GM12874 (cell line): Measurements from ENCODE around the gene ALOX5.

Experiments used
- CTCF ChIP-seq: IDR thresholded peaks from 2 replicates; pipeline ENCODE4 v1.5.1; 2011; ENCODE audit warnings: low read depth, mild to moderate bottlenecking, control low read depth, low read length, moderate library complexity; ENCODE audit not compliant: insufficient read depth

ALOX5 gene

GRCh38 chr10:45427262-45427969, 53.4 kb downstream of the ALOX5 start:
- no peak for TF ChIP-seq CTCF

DNA sequence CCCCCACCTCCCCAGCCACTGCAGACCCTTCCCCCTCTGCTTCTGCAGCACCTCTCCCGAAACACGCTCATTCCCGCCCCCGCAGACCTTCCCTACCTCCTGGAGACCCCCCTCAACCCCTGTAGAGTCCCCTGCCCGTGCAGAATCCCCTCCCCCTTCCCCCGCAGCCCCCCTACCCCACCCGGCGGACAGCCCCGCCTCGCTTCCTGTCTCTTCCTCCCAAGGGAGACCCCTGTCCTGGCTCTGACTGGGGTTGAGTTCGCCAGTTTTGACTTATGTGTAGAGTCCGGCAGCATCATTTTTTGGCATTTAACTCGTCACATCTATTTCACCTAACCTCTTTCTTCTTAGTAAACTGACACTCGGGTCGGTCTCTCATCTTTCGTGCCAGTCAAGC, 54.0 kb downstream of the ALOX5 start:
- TF ChIP-seq CTCF: no peak

DNA sequence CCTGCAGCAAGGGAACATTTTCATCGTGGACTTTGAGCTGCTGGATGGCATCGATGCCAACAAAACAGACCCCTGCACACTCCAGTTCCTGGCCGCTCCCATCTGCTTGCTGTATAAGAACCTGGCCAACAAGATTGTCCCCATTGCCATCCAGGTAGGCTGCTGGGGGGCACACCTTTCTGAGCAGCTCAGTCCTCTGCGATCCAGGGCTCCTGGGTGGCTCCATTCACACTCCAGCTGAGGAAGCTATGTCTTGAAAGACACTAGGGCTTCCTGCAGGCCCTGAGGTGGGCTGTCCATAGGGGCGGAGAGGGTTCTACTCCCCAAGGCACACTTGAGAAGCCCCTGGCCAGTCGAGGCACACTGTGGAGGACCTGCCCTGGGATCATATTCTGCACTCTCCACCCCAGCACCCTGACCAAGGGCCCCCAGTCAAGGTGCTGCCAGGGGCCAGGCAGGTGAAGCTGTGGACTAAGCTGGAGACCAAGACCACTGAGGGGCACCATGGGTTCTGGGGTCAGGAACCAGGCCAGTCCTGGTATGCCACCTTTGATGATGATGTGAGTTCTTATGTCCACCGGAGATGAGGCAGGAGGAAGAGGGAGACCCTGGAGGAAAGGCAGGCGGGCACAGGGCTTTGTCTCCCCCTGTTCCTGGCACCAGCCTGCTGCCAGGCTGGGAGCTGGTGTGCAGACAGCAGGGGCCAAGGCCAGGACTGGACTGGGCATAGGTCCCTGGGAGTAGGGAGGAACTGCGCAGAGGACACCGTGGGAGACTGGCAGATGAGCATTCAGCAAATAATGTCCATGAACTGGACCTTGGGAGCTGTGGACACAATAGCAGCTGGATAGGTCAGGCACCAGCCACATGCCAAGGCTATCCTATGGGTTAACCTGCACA, 54.8 kb downstream of the ALOX5 start:
- no peak for TF ChIP-seq CTCF

- TF ChIP-seq CTCF: no peak
Observed at GRCh38 chr10:45429790-45430189, 55.8 kb downstream of the ALOX5 start.

DNA sequence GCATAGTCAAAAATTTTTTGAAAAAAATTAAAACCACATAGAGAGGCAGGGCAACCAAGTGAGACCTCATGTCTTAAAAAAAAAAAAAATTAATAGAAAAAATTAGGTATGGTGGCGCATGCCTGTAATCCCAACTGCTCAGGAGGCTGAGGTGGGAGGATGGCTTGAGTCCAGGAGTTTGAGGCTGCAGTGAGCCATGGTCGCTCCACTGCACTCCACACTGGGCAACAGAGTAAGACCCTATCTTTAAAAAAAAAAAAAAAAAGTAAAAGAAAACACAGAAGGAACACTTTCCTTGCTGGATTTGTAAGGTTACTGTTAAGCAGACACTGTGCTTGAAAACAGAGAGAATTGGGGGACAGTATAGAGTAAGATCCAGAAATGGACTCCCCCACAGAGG, 58.1 kb downstream of the ALOX5 start:
- TF ChIP-seq CTCF: no peak

DNA sequence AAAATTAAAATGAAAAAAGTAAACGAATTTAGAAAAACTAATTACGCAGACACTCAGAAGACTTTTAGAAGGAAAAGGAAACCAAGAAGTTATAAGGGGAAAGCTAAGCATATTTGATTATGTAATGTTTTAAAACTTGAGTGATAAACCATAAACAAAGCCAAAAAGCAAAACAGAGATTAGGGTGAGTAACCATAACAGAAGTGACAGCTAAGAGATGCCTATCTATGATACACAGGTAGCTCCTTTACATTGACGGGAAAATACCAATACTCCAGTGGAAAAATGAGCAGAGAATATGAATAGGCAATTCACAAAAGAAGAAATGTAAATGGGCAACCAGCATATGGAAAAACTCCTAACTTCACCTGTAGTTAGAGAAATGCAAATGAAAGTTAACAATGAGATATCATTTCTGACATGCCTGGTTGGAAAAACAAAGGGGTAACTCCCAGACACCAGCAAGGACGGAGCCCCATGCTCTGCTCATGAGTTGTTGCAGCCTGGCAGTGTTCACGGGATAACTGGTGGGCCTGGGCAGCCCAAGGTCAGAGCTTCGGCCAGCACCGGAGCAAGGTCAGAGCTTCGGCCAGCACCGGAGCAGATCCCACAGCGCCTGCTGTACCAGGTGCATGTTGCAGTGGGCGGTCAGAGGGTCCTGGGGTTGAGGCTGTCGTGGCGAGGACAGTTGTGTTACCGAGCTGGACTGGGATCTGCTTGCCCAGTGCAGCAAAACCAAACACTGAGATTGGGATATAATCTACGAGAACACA, 58.9 kb downstream of the ALOX5 start:
- TF ChIP-seq CTCF: no peak

- no peak for TF ChIP-seq CTCF
Observed at GRCh38 chr10:45433716-45434469, 59.9 kb downstream of the ALOX5 start.
